ENCODE data around the gene NINJ2. TPM values are rescaled to one million over a fixed set of nuclear protein-coding genes. Genes with fewer than 3 reads are reported as not detected.

The NINJ2 gene
- polyA plus RNA-seq, 1 of the 3 experiments (the other 2 are of a cell fraction) = 0.07 TPM

- TF ChIP-seq PBX3 (IDR thresholded peaks at IDR 0.05) (no peak), EZH2phosphoT487 (IDR thresholded peaks at IDR 0.05; ENCODE audit: borderline replicate concordance, low read depth) (no peak), RAD21 (IDR thresholded peaks at IDR 0.05; ENCODE audit: low read length) (no peak), USF2 (IDR thresholded peaks at IDR 0.05; ENCODE audit: borderline replicate concordance, low read depth, low read length) (no peak), YY1 (IDR thresholded peaks at IDR 0.05; ENCODE audit: low read depth) (no peak), RFX5 (IDR thresholded peaks at IDR 0.05; ENCODE audit: low read length) (no peak)
- TF ChIP-seq, protein P1, sequence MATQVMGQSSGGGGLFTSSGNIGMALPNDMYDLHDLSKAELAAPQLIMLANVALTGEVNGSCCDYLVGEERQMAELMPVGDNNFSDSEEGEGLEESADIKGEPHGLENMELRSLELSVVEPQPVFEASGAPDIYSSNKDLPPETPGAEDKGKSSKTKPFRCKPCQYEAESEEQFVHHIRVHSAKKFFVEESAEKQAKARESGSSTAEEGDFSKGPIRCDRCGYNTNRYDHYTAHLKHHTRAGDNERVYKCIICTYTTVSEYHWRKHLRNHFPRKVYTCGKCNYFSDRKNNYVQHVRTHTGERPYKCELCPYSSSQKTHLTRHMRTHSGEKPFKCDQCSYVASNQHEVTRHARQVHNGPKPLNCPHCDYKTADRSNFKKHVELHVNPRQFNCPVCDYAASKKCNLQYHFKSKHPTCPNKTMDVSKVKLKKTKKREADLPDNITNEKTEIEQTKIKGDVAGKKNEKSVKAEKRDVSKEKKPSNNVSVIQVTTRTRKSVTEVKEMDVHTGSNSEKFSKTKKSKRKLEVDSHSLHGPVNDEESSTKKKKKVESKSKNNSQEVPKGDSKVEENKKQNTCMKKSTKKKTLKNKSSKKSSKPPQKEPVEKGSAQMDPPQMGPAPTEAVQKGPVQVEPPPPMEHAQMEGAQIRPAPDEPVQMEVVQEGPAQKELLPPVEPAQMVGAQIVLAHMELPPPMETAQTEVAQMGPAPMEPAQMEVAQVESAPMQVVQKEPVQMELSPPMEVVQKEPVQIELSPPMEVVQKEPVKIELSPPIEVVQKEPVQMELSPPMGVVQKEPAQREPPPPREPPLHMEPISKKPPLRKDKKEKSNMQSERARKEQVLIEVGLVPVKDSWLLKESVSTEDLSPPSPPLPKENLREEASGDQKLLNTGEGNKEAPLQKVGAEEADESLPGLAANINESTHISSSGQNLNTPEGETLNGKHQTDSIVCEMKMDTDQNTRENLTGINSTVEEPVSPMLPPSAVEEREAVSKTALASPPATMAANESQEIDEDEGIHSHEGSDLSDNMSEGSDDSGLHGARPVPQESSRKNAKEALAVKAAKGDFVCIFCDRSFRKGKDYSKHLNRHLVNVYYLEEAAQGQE (IDR thresholded peaks at IDR 0.05; ENCODE audit: low read depth, low read length) = no peak
Measured at GRCh38 chr12:645563-646071, 17.6 kb downstream of the NINJ2 start (continued).

GRCh38 chr12:644818-645552 lies 18.3 kb downstream of the NINJ2 start:
- Histone ChIP-seq H3K4me3 (ENCODE audit: low read depth in 2 of 2, low read length in 1 of 2) (no peak overlapping the region), H3K27ac (ENCODE audit: low read depth in 2 of 2, low read length in 1 of 2) (no peak overlapping the region), H3K9me3 (no peaks in the 10 kb centered on the region), H3K79me2 (ENCODE audit: insufficient read depth) (no peaks in the 10 kb centered on the region), H3K36me3 (replicated peaks in 1 of 2; ENCODE audit: control insufficient read depth in 1 of 2, insufficient read depth in 2 of 2, low read length in 1 of 2) (no peaks in the 10 kb centered on the region), H3K4me2 (no peak overlapping the region), H2AFZ (ENCODE audit: low read depth) (no peak overlapping the region), H3K9me2 (no peaks in the 10 kb centered on the region), H3K27me3 (ENCODE audit: insufficient read depth) (no peaks in the 10 kb centered on the region), H3K4me1 (ENCODE audit: control insufficient read depth in 1 of 2, insufficient read depth in 2 of 2, low read depth in 1 of 2, low read length in 1 of 2) (peaks cover 0 to 5% of the 10 kb centered on the region in 2 experiments; a peak in 1 of 4 replicates), H3K9ac (no peak overlapping the region), H3F3A (replicated peaks; ENCODE audit: insufficient read depth) (peaks cover 6% of the 10 kb centered on the region), H4K20me1 (ENCODE audit: insufficient read depth) (no peaks in the 10 kb centered on the region)
- CTCF ChIA-PET = interaction anchor here (0.9 to 1.6 kb wide), 2 partner anchors 13 to 172 kb away, joined by 3 to 4 read pairs; no protein-coding TSS in a partner anchor
- TF ChIP-seq POLR2AphosphoS5 (IDR thresholded peaks at IDR 0.05; ENCODE audit: low read depth, low read length) (no peak), USF2 (IDR thresholded peaks at IDR 0.05; ENCODE audit: borderline replicate concordance, low read depth, low read length) (no peak), YY1 (IDR thresholded peaks at IDR 0.05; ENCODE audit: low read depth) (no peak), IRF3 (IDR thresholded peaks at IDR 0.05; ENCODE audit: low read depth, low read length) (no peak), SIN3A (IDR thresholded peaks at IDR 0.05; ENCODE audit: borderline replicate concordance, low read depth, low read length) (no peak), RCOR1 (IDR thresholded peaks at IDR 0.05; ENCODE audit: low read length) (no peak), FOXM1 (IDR thresholded peaks at IDR 0.05; ENCODE audit: low read depth) (no peak), TAF1 (IDR thresholded peaks at IDR 0.05; ENCODE audit: borderline replicate concordance, low read depth, low read length) (no peak)
- TF ChIP-seq, protein P2, sequence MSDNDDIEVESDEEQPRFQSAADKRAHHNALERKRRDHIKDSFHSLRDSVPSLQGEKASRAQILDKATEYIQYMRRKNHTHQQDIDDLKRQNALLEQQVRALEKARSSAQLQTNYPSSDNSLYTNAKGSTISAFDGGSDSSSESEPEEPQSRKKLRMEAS (IDR thresholded peaks at IDR 0.05; ENCODE audit: low read depth) = no peak
- TF ChIP-seq, protein P1 (IDR thresholded peaks at IDR 0.05; ENCODE audit: low read depth, low read length) = no peak
- POLR2A ChIA-PET = no interaction called here
- DNase-seq = no peak
- WGBS (ENCODE audit: low lambda C conversion rate) = 82% methylated on average over 6 of the region's 6 CpGs
